Adipocyte (in vitro differentiated cells): ENCODE results near the gene ODAD2.
"Not testable (repeated sequence)": the region's sequence is repeated elsewhere in the genome, so short reads cannot be mapped to it uniquely, and the experiment has no call there.

Experiments
- DNase-seq: peaks from one replicate; pipeline ENCODE4 v3.0.0-alpha.2; 2015; ENCODE audit warnings: low read depth
- H3K27me3 ChIP-seq: replicated peaks from 2 replicates; pipeline ENCODE4 v1.7.0; 2013; ENCODE audit warnings: mild to moderate bottlenecking, low read length, moderate library complexity; ENCODE audit not compliant: control insufficient read depth, insufficient read depth
- H3K36me3 ChIP-seq: 2 replicates; pipeline ENCODE4 v1.7.0; 2013; ENCODE audit warnings: low read length, mild to moderate bottlenecking, moderate library complexity; ENCODE audit not compliant: control insufficient read depth, insufficient read depth, severe bottlenecking
- H3K4me1 ChIP-seq: 2 replicates; pipeline ENCODE4 v1.7.0; 2013; ENCODE audit warnings: mild to moderate bottlenecking, low read length, moderate library complexity; ENCODE audit not compliant: control insufficient read depth, insufficient read depth
- H3K4me3 ChIP-seq: 2 replicates; pipeline ENCODE4 v1.7.0; 2013; ENCODE audit warnings: mild to moderate bottlenecking, low read length, moderate library complexity
- H3K9ac ChIP-seq: 2 replicates; pipeline ENCODE4 v1.7.0; 2013; ENCODE audit warnings: mild to moderate bottlenecking, low read length, moderate library complexity
- H3K9me3 ChIP-seq: 2 replicates; pipeline ENCODE4 v1.7.0; 2013; ENCODE audit warnings: mild to moderate bottlenecking, low read length, moderate library complexity; ENCODE audit not compliant: control insufficient read depth

The ODAD2 gene

GRCh38 chr10:27958383-27958782 is 40.5 kb downstream of the ODAD2 start:
- not testable (repeated sequence) for H3K36me3 ChIP-seq, H3K4me3 ChIP-seq, H3K27me3 ChIP-seq, H3K9ac ChIP-seq, H3K4me1 ChIP-seq, DNase-seq, H3K9me3 ChIP-seq

DNA sequence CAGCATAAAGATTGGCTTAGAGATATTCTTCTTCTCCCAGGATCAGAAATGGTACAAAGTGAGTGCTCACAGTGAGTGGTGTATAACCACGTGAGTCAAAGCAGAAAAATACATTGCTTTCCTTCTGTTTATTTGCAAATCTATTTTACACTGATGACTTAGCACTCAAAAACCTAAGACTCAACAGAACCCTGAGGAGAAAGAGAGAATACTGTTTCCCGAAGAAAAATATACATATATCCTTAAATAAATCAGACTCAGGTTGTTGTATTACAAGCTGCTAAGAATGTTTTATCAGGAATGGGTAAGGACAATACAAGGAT is 48.7 kb downstream of the ODAD2 start:
- no peak for DNase-seq
- Histone ChIP-seq H3K4me3 (no peak overlapping the region), H3K27me3 (peaks cover 12% of the 10 kb centered on the region), H3K4me1 (peaks cover 16% of the 10 kb centered on the region), H3K36me3 (no peaks in the 10 kb centered on the region), H3K9me3 (no peaks in the 10 kb centered on the region), H3K9ac (no peak overlapping the region)

DNA sequence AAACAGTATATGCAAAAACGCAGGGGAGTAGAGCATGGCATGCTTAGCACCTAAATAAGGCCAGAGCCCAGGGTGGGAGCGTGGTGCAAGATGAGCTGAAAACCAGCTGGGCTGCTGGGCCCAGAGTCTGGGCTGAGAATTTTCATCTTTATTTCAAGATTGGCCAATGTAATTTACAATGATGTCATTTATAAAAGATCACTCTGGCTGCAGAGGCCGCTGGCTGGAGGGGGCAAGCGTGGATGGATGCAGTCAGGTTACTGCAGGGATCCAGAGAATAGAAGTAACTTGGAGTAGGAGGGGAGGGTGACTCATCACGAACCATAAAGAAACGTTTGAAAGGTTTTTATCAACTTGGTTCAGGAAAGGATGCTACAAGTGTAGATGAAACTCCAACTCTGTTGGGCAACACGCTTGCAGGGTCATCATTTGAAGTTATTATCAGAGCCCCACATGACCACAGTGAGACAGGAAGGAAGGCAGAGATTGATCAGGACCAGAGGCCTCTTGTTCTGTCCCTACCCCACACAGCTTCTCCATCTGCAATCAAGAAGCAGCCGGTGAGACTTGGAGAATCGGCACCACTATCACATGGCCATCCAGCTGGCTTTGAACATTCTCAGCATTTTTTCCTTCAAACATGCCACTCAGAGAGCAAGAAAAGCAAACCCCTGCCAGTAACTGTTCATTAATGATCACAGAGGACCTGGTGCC is 49.2 kb downstream of the ODAD2 start:
- peaks cover 17% of the 10 kb centered on the region for H3K27me3 ChIP-seq
- peak; percentile 11 for DNase-seq
- H3K9ac ChIP-seq, result no peak overlapping the region

GRCh38 chr10:27948186-27948585 is 50.7 kb downstream of the ODAD2 start:
- H3K4me3 ChIP-seq, result peak overlapping the region; percentile 3
- peak; percentile 50 for DNase-seq
- H3K9ac ChIP-seq, result no peak overlapping the region
- H3K9me3 ChIP-seq, result no peaks in the 10 kb centered on the region
- no peaks in the 10 kb centered on the region for H3K36me3 ChIP-seq
- peaks cover 16% of the 10 kb centered on the region for H3K4me1 ChIP-seq
- peaks cover 21% of the 10 kb centered on the region for H3K27me3 ChIP-seq

More for the DNA sequence above, 49.2 kb downstream of the ODAD2 start:
- H3K9me3 ChIP-seq, result no peaks in the 10 kb centered on the region
- H3K4me3 ChIP-seq, result no peak overlapping the region
- peaks cover 16% of the 10 kb centered on the region for H3K4me1 ChIP-seq
- H3K36me3 ChIP-seq, result no peaks in the 10 kb centered on the region

GRCh38 chr10:27947540-27947939 is 51.3 kb downstream of the ODAD2 start:
- DNase-seq, result no peak
- H3K36me3 ChIP-seq, result no peaks in the 10 kb centered on the region

GRCh38 chr10:27944005-27944404 is 54.9 kb downstream of the ODAD2 start:
- Histone ChIP-seq H3K4me3 (no peak overlapping the region), H3K27me3 (peaks cover 16% of the 10 kb centered on the region), H3K4me1 (peaks cover 13% of the 10 kb centered on the region), H3K9me3 (no peaks in the 10 kb centered on the region), H3K36me3 (no peaks in the 10 kb centered on the region), H3K9ac (no peak overlapping the region)
- DNase-seq, result no peak

More at GRCh38 chr10:27947540-27947939, 51.3 kb downstream of the ODAD2 start:
- Histone ChIP-seq H3K9me3 (no peaks in the 10 kb centered on the region), H3K9ac (no peak overlapping the region), H3K4me3 (peak overlapping the region; percentile 3), H3K4me1 (peaks cover 16% of the 10 kb centered on the region), H3K27me3 (peaks cover 21% of the 10 kb centered on the region)

GRCh38 chr10:27914888-27915287 is 84.0 kb downstream of the ODAD2 start:
- no peaks in the 10 kb centered on the region for H3K36me3 ChIP-seq
- H3K27me3 ChIP-seq, result no peaks in the 10 kb centered on the region
- no peaks in the 10 kb centered on the region for H3K9me3 ChIP-seq
- no peaks in the 10 kb centered on the region for H3K4me1 ChIP-seq
- H3K4me3 ChIP-seq, result no peak overlapping the region
- no peak overlapping the region for H3K9ac ChIP-seq
- no peak for DNase-seq

- peak; percentile 69 for DNase-seq
- Histone ChIP-seq H3K4me3 (no peak overlapping the region), H3K36me3 (no peaks in the 10 kb centered on the region), H3K4me1 (no peaks in the 10 kb centered on the region), H3K27me3 (no peaks in the 10 kb centered on the region), H3K9ac (no peak overlapping the region), H3K9me3 (no peaks in the 10 kb centered on the region)
These were observed 86.6 kb downstream of the ODAD2 start for GRCh38 chr10:27912231-27912630.

DNA sequence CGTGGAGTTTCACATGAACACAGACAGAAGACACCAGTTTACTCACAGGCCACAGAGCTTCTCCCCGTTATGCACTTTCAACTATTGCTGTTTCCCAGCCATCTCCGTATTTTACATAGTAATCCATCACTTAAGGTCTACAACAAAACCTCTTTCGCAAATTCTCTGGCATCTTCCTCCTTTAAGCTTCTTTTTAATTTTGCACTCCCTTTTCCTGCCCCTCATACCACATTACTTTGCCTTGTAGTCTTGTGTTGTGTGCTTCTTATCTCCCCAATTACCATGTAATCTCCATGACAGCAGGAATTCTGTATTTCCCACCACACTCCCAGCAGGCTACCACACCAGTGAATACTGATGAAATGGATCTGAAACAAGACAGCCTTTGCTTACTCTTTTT is 87.3 kb downstream of the ODAD2 start:
- H3K9me3 ChIP-seq, result no peaks in the 10 kb centered on the region
- H3K4me3 ChIP-seq, result no peak overlapping the region
- H3K27me3 ChIP-seq, result no peaks in the 10 kb centered on the region
- H3K9ac ChIP-seq, result no peak overlapping the region
- DNase-seq, result peak; percentile 84
- no peaks in the 10 kb centered on the region for H3K36me3 ChIP-seq
- no peaks in the 10 kb centered on the region for H3K4me1 ChIP-seq

- H3K4me1 ChIP-seq, result no peaks in the 10 kb centered on the region
- no peaks in the 10 kb centered on the region for H3K27me3 ChIP-seq
- H3K4me3 ChIP-seq, result no peak overlapping the region
- H3K9me3 ChIP-seq, result no peaks in the 10 kb centered on the region
- no peak for DNase-seq
- no peak overlapping the region for H3K9ac ChIP-seq
- H3K36me3 ChIP-seq, result no peaks in the 10 kb centered on the region
These were observed 87.9 kb downstream of the ODAD2 start for GRCh38 chr10:27911011-27911410.

- H3K4me3 ChIP-seq, result no peak overlapping the region
- H3K9me3 ChIP-seq, result peaks cover 3% of the 10 kb centered on the region
- no peaks in the 10 kb centered on the region for H3K27me3 ChIP-seq
- H3K9ac ChIP-seq, result no peak overlapping the region
- no peak for DNase-seq
- H3K36me3 ChIP-seq, result no peaks in the 10 kb centered on the region
- no peaks in the 10 kb centered on the region for H3K4me1 ChIP-seq
These were observed 90.6 kb downstream of the ODAD2 start for GRCh38 chr10:27908231-27908630.

- not testable (repeated sequence) for DNase-seq
These were observed 99.4 kb downstream of the ODAD2 start for GRCh38 chr10:27899485-27899884.

More at GRCh38 chr10:27899485-27899884, 99.4 kb downstream of the ODAD2 start:
- not testable (repeated sequence) for H3K36me3 ChIP-seq, H3K9me3 ChIP-seq, H3K4me1 ChIP-seq, H3K4me3 ChIP-seq, H3K27me3 ChIP-seq, H3K9ac ChIP-seq
